ENCODE data around the gene SACS.

The SACS gene

GRCh38 chr13:23367907-23368306 lies 65.6 kb downstream of the SACS start:
- DNase-seq (ENCODE audit: low read depth), result no peak

DNA sequence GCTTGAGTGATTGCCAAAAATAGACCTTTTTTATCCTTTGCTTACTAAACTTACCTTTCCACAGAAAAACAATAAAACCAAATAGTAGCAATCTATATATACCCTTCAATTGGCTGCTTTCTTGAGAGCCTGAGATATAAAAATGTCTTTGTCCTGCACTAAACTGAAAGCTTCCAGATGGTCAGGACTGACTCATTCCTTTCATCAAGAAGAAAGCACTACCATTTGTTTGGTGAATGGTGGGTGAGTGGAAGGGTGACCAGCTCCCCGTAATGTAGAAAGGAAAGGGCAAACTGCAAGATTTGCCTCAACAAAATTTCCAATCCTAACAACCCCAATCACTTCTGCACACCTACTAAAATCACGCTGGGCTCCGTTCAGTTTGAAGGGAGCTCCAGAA lies 67.8 kb downstream of the SACS start:
- DNase-seq (ENCODE audit: low read depth), result no peak

DNA sequence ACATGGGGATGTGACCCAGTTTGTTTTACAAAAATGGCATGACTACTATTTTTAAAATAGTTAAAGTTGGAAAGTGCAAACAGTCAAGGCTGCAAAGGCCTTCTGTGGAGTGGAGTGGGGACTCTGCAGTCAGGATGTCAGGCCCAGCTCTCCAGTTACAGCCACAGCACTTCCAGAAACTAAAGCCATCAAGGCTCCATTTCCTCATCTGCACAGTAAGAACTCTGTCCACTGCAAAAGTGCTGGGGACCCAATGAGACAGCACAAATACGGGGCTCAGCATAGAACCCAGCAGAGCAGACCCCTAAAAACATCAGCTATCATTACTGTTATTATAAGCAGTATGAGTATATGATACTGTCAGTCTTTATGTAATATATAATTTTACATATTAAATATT lies 73.6 kb downstream of the SACS start:
- DNase-seq (ENCODE audit: low read depth), result no peak

- DNase-seq (ENCODE audit: low read depth), result no peak
Measured at GRCh38 chr13:23357349-23357748, 76.2 kb downstream of the SACS start.

DNA sequence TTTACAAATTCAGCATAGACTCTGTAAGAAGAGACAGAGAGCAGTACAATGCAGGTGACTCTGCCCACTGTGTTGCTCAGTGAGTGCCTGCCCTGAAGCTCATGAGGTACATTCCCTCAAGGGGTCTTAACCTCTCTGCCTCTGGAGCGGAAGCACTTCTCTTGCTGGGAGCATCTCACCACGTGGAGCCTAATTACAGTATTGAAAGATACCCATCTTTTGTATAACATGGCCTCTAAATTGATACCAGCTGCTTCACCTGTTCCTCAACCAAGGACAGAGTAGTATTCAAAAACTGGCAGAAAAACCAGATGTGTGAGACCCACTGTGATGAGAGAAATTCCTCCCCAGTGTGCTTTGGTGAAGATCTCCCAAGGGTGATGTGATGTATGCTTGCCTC lies 77.1 kb downstream of the SACS start:
- DNase-seq (ENCODE audit: low read depth), result no peak

- DNase-seq (ENCODE audit: low read depth), result no peak
Measured at GRCh38 chr13:23354520-23354919, 79.0 kb downstream of the SACS start.

GRCh38 chr13:23352161-23352560 lies 81.3 kb downstream of the SACS start:
- DNase-seq (ENCODE audit: low read depth), result no peak

- no peak for DNase-seq (ENCODE audit: low read depth)
Measured at GRCh38 chr13:23350009-23350408, 83.5 kb downstream of the SACS start.

GRCh38 chr13:23349161-23349897 lies 84.2 kb downstream of the SACS start:
- DNase-seq (ENCODE audit: low read depth), result no peak

GRCh38 chr13:23348262-23349127 lies 85.0 kb downstream of the SACS start:
- DNase-seq (ENCODE audit: low read depth), result no peak

- DNase-seq (ENCODE audit: low read depth), result no peak
Measured at GRCh38 chr13:23347601-23348000, 85.9 kb downstream of the SACS start.

DNA sequence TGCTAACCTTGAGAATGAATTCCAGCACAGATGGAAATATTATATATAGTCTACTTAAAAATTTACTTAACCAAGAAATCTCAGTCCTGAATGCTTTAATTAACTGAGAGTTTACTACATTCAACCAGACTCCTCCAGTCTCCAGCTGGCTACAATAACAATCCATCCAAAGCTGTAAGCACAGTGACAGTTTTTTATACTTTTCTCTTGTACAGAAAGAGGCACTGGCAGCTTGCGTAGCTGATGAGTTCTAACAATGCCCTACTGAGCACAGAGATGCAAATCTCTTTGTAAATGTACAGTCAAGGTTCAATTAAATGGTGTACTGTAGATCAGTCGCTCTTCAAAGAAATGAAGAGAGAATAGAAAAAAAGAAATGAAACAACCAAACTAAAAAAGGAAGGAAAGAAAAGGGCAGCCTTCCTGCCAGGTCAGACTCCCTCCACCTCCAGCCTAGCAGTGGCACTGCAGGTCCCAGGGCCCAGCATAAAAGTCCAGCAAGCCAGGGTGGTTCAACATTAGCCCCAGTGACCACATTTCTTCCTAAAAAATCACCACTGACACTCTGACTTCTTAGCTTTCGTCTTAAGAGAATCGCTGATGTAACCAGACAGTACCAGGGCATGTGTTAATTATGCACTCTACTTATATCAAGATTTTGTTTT lies 88.4 kb downstream of the SACS start:
- DNase-seq (ENCODE audit: low read depth), result no peak

DNA sequence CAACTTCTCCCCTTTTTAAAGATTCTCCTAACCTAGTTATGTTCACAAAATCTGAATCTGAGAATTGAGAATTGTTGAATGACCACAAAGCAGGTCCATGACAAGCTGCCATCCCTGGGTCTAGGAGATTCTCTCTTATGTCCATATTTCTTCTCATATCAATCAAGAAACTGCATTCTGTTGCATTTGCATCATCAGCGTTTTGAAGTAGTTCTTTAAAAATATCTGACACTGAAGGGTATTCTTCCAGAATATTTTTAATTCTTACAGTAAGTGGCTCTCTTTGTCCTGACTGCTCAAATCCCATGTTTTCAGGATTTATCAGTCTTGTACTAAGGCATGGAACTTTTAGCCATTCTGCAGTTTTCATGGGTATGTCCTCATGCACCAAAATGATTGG lies 94.3 kb downstream of the SACS start:
- DNase-seq (ENCODE audit: low read depth), result no peak

DNA sequence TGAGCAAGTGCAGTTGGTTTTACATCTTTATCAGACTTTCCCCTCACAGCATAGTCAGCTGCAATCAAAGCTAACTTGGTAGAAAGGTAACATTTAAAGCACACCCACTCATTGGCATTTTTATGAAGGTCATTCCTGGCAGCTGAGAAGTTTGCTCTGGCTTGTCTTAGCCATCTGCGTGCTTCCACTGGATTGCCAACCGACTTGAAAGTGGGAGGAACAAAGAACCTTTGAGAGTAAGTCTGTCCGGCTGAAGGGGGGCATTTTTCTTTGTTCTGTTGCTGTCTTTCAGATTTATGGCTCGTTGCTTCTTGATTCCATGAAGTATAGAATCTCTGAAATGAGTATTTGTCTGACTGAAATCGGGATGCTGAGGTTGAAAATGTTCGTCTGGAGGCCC lies 103.1 kb downstream of the SACS start:
- DNase-seq (ENCODE audit: low read depth), result no peak

- no peak for DNase-seq (ENCODE audit: low read depth)
Measured at GRCh38 chr13:23325191-23325590, 108.3 kb downstream of the SACS start.

GRCh38 chr13:23323946-23324709 lies 109.4 kb downstream of the SACS start:
- DNase-seq (ENCODE audit: low read depth), result no peak

GRCh38 chr13:23322353-23323336 lies 110.9 kb downstream of the SACS start:
- no peak for DNase-seq (ENCODE audit: low read depth)

DNA sequence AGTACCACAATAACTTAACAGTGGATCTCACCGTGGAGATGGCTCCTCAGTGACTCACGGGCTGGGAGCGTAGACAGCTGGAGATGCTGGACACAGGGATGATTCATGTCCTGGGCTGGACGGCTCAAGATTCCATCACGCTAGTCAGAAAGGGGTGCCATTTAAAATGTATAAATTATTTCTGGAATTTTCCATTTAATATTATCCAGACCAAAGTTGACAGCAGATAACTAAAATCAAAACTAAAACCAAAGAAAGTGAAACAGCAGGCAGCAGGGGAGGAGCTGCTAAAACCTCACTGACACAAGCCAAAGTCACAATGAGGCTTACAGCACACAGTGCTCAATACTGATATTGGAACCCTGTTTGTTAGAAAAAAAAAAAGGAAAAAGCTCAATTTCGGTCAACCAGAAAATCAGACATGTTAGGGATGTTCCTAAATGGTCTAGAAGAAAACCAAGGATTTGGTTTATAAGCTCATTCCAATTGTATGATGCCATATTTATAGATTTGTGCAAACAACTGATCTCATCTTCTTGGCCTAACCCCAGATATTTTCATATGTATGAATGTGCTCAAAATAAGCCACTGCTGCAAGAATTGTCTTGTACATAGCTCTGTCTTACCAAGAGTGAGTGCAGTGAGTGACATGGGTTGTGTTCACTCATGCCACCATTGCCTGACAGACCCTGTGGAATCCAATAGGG lies 111.8 kb downstream of the SACS start:
- no peak for DNase-seq (ENCODE audit: low read depth)

- DNase-seq (ENCODE audit: low read depth), result no peak
Measured at GRCh38 chr13:23320926-23321534, 112.5 kb downstream of the SACS start.

GRCh38 chr13:23319883-23320224 lies 113.6 kb downstream of the SACS start:
- DNase-seq (ENCODE audit: low read depth), result no peak
